ENCODE data around the gene PPP2R1A.
A peak's percentile ranks its signal among the peaks of the same experiment; 100 is the strongest.
"Not testable (repeated sequence)": the region's sequence is repeated elsewhere in the genome, so short reads cannot be mapped to it uniquely, and the experiment has no call there.

Gene PPP2R1A

GRCh38 chr19:52188822-52189734, 774 bp upstream of the PPP2R1A start:
- DNase-seq (ENCODE audit: insufficient read length) = no peak
- peak; percentile 100 for FAIRE-seq
- no peak; the same call in 1 of the 2 replicates for TF ChIP-seq POLR2A (IDR thresholded peaks at IDR 0.05; ENCODE audit: low read depth, low read length)
- TF ChIP-seq TAF1 (IDR thresholded peaks at IDR 0.05; ENCODE audit: borderline replicate concordance, low read depth, low read length) = no peak
- TF ChIP-seq POLR2AphosphoS5 (IDR thresholded peaks at IDR 0.05; ENCODE audit: low read depth, low read length) = 0 out of 2 replicates have a peak, but pooled peaks have one; percentile 10

- peak; percentile 63 for FAIRE-seq
- no peak for TF ChIP-seq TAF1 (IDR thresholded peaks at IDR 0.05; ENCODE audit: borderline replicate concordance, low read depth, low read length)
- TF ChIP-seq POLR2AphosphoS5 (IDR thresholded peaks at IDR 0.05; ENCODE audit: low read depth, low read length) = 0 out of 2 replicates have a peak, but pooled peaks have one; percentile 20
- TF ChIP-seq POLR2A (IDR thresholded peaks at IDR 0.05; ENCODE audit: low read depth, low read length) = no peak; the same call in 1 of the 2 replicates
- DNase-seq (ENCODE audit: insufficient read length) = no peak
Measured at GRCh38 chr19:52190487-52191293, 838 bp downstream of the PPP2R1A start.

GRCh38 chr19:52191389-52191788, 1.5 kb downstream of the PPP2R1A start:
- TF ChIP-seq POLR2A (IDR thresholded peaks at IDR 0.05; ENCODE audit: low read depth, low read length) = no peak
- TF ChIP-seq TAF1 (IDR thresholded peaks at IDR 0.05; ENCODE audit: borderline replicate concordance, low read depth, low read length) = no peak
- TF ChIP-seq POLR2AphosphoS5 (IDR thresholded peaks at IDR 0.05; ENCODE audit: low read depth, low read length) = no peak
- FAIRE-seq (no peak), DNase-seq (ENCODE audit: insufficient read length) (no peak)

DNA sequence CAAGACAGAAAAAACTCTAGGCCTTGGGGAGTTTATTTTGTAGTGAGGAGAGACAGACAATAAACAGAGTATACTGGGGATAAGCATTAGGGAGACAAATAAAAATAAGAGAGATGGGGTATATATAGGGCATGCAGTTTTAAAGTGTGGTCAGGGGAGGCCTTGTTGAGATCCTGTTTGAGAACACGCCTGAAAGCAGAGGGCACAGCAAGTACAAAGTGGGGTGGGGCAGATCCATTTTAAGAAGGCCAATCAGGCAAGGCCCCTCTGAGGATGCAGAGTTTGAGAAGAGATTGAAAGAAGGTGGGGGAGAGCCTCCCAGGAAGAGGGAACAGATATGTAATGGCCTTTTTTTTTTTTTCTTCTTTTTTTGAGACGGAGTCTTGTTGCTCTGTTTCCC, 2.1 kb downstream of the PPP2R1A start:
- DNase-seq (ENCODE audit: insufficient read length) (no peak), FAIRE-seq (no peak)
- TF ChIP-seq POLR2A (IDR thresholded peaks at IDR 0.05; ENCODE audit: low read depth, low read length) = no peak
- no peak for TF ChIP-seq POLR2AphosphoS5 (IDR thresholded peaks at IDR 0.05; ENCODE audit: low read depth, low read length)
- no peak for TF ChIP-seq TAF1 (IDR thresholded peaks at IDR 0.05; ENCODE audit: borderline replicate concordance, low read depth, low read length)

- TF ChIP-seq POLR2AphosphoS5 (IDR thresholded peaks at IDR 0.05; ENCODE audit: low read depth, low read length) (no peak), TAF1 (IDR thresholded peaks at IDR 0.05; ENCODE audit: borderline replicate concordance, low read depth, low read length) (no peak), POLR2A (IDR thresholded peaks at IDR 0.05; ENCODE audit: low read depth, low read length) (no peak; the same call in 1 of the 2 replicates)
- FAIRE-seq = no peak
- DNase-seq (ENCODE audit: insufficient read length) = no peak
Measured at GRCh38 chr19:52196256-52196967, 6.6 kb downstream of the PPP2R1A start.

GRCh38 chr19:52197964-52198363, 8.1 kb downstream of the PPP2R1A start:
- TF ChIP-seq TAF1 (IDR thresholded peaks at IDR 0.05; ENCODE audit: borderline replicate concordance, low read depth, low read length) (no peak), POLR2AphosphoS5 (IDR thresholded peaks at IDR 0.05; ENCODE audit: low read depth, low read length) (no peak), POLR2A (IDR thresholded peaks at IDR 0.05; ENCODE audit: low read depth, low read length) (no peak)
- FAIRE-seq = no peak
- DNase-seq (ENCODE audit: insufficient read length) = no peak

GRCh38 chr19:52198678-52199077, 8.8 kb downstream of the PPP2R1A start:
- no peak for TF ChIP-seq POLR2A (IDR thresholded peaks at IDR 0.05; ENCODE audit: low read depth, low read length)
- TF ChIP-seq POLR2AphosphoS5 (IDR thresholded peaks at IDR 0.05; ENCODE audit: low read depth, low read length) = no peak
- TF ChIP-seq TAF1 (IDR thresholded peaks at IDR 0.05; ENCODE audit: borderline replicate concordance, low read depth, low read length) = no peak
- DNase-seq (ENCODE audit: insufficient read length) = no peak
- no peak for FAIRE-seq

DNA sequence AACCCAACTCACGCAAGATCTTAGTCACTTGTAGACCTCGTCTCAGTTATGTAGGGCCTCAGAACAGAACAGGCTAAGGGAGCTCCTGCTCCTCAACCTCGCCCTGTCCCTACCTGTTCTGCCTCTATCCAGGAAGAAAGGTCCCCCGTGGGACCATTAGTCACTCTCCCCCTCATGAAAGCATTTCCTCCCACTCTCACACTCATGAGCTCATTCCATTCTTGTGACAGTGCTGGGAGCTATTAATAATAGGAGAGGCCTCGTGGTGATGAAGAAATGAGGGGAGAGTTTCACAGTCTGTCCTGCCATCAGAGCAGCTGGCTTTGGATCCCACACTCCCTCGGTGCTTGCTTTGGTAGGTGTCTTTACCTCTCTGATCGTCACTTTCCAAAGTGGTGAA, 10.2 kb downstream of the PPP2R1A start:
- DNase-seq (ENCODE audit: insufficient read length) (no peak), FAIRE-seq (no peak)
- no peak for TF ChIP-seq POLR2A (IDR thresholded peaks at IDR 0.05; ENCODE audit: low read depth, low read length)
- no peak for TF ChIP-seq TAF1 (IDR thresholded peaks at IDR 0.05; ENCODE audit: borderline replicate concordance, low read depth, low read length)
- TF ChIP-seq POLR2AphosphoS5 (IDR thresholded peaks at IDR 0.05; ENCODE audit: low read depth, low read length) = no peak

- FAIRE-seq; DNase-seq (ENCODE audit: insufficient read length): not testable (repeated sequence)
- TF ChIP-seq POLR2A (IDR thresholded peaks at IDR 0.05; ENCODE audit: low read depth, low read length) = peak; percentile 33; the same call in 1 of the 2 replicates
Measured at GRCh38 chr19:52200755-52201391, 11.0 kb downstream of the PPP2R1A start.

- DNase-seq (ENCODE audit: insufficient read length) (no peak), FAIRE-seq (no peak)
- TF ChIP-seq POLR2AphosphoS5 (IDR thresholded peaks at IDR 0.05; ENCODE audit: low read depth, low read length) (no peak), POLR2A (IDR thresholded peaks at IDR 0.05; ENCODE audit: low read depth, low read length) (no peak), TAF1 (IDR thresholded peaks at IDR 0.05; ENCODE audit: borderline replicate concordance, low read depth, low read length) (no peak)
Measured at GRCh38 chr19:52206481-52206880, 16.6 kb downstream of the PPP2R1A start.
